Measurements from ENCODE around the gene ARHGAP22.

DNA sequence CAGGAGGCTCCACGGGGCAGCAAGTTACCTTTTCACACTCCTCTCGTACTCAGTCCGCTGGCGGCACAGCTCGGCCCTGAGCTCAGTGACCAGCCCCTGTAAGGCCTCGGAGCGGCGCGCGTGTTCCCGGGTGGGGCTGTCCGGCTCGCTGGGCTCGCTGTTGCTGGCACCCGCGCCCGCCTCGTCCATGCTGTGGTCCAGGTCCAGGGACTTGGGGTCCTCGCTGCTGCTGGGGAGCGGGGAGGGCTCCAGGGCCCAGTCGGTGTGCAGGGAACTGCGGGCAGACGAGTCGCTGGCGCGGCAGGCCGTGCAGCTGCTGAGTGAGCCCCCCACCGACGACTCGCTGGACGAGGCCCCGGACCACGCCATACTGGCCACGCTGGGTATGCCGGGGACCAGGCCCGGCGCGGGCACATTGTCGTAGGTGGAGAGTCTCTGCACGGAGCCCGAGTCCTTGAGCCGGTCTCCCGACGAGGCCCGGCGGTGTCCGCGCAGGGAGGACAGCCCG, 154.6 kb downstream of the ARHGAP22 start:
- TF ChIP-seq POLR2A (IDR thresholded peaks at IDR 0.05; ENCODE audit: low read length) (no peak), GATA1 (IDR thresholded peaks at IDR 0.05; ENCODE audit: low read depth, low read length) (no peak)
